HG03432 (cell line): ENCODE measurements around the gene PATJ.

ENCODE experiments used
- ATAC-seq: cut with Tn5 transposase; IDR thresholded peaks from one replicate; pipeline ENCODE4 v1.9.1; 2021; ENCODE audit warnings: mild to moderate bottlenecking, moderate library complexity; ENCODE audit not compliant: unreplicated experiment

The PATJ gene

GRCh38 chr1:61980561-61980960, 238.3 kb downstream of the PATJ start:
- ATAC-seq, result no peak

DNA sequence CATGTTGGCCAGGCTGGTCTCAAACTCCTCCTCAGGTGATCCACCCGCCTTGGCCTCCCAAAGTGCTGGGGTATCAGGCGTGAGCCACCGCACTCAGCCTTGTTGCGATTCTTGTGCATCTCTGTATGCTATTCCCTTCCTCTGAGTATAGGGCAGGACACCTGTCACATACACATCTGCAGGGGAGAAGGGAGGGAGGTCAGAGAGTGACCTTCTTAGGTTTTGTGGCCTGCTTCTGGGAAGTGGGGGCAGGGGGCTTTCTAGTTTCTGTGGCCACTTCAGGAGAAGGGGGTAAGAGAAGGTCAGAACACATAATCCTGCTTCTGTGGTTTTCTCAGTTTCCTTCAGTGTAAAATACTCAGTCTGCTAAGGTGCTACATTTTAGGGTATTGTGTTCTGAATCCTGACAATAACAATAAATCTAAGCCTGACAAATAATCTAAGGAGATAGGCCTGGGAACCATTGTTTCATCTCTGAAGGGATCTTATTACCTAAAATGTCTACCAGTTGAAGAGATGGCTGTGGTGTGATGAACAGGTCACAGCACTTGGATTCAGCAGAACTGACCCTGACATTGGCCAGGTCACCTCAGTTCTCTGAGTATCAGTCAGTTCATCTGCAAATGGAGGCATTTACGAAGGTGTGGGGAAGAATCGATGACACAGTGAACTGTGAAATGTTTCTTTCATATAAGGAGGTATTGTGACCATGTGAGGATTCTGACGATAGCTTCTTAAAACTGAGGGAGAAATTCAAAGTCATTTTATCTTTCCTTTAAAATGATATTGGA, 239.8 kb downstream of the PATJ start:
- ATAC-seq, result no peak

DNA sequence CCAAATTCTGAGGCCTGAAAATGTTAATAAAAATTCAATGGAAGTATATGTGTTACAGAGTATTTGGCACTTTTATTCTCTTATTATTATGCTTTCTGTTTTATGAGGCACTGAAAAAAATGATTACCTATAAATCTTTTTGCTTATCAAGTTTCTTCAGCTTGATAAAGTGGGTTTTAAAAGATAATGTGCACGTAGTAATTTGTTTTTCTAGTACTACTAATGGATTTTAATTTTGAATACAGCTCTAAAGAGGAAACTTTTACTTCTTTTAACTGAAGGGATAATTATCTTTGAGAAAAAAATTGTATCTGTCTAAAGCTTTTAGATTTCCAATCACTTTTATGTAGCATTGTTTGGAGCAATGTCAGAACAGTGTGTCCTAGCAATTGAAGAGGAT, 241.0 kb downstream of the PATJ start:
- ATAC-seq, result no peak

GRCh38 chr1:61992257-61992656, 250.0 kb downstream of the PATJ start:
- no peak for ATAC-seq

GRCh38 chr1:61993331-61993961, 251.2 kb downstream of the PATJ start:
- no peak for ATAC-seq

DNA sequence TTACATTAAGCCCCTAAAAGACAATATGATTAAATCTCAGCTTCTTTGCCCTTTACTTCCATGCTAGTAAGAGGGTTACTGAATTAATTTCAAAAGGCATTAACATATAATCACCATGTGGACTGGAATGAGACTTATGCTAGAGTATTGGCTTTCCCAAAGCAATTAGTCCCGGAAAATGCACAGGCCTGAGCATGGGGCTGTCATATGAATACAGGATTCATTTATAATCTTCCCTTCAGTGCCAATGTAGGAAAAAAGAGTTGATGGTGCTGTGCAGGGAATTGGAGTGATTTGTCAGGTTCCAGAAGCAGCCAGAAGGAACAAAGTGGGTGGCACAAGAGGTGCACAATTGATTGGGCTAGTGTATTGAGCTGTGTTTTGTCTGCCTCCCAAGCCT, 253.4 kb downstream of the PATJ start:
- ATAC-seq, result no peak

DNA sequence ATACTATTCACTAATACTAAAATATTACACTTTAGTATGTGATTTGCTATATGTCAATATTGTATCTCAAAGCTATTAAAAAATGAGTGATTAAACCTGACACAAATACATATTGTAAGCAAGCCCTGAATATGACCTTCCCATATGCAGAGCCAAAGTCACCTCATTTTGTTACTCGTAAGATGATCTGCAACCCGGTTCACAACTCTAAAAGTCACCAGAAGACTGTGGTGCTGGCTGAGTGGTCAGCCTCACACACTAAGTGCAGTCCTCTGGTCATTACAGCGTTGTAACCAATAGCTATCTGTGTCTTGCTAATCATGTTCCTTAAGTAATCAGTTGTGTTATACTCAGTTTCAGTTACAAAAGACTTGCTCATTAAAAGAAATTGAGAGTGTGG, 254.8 kb downstream of the PATJ start:
- no peak for ATAC-seq

GRCh38 chr1:62003777-62004176, 261.5 kb downstream of the PATJ start:
- no peak for ATAC-seq

DNA sequence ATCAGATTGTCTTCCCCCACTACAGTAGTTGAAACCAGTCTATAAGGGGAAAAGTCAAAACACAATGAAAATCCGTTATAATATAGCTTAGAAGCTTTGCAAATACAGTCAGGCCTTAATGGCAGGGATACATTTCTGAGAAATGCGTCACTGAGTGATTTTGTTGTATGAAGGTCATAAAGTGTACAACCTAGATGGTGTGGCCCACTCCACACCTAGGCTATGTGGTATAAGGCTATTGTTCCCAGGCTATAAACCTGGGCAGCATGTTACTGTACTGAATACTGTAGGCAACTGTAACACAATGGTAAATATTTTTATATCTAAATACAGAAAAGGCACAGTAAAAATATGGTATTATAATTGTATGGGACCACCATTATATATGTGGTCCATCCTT, 264.4 kb downstream of the PATJ start:
- no peak for ATAC-seq

- no peak for ATAC-seq
Observed at GRCh38 chr1:62011006-62011405, 268.7 kb downstream of the PATJ start.

DNA sequence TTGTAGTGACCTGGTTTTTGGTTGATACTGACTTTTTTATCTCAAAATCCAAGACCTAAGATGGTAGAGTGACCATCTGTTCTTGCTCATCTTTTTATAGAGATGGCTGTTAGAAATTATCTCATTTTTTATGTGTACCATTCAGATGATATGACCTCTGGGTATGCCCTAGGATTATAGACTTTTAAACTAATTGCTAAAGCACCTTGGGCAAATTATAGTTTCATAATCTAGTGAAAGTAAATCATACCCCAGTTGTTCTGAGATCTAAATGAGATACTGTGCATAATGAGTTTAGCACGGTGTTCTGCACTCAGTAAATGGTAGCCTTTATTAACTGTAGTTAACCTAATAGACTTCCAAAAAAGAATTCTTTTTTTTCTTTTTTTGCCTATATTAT, 269.8 kb downstream of the PATJ start:
- no peak for ATAC-seq

DNA sequence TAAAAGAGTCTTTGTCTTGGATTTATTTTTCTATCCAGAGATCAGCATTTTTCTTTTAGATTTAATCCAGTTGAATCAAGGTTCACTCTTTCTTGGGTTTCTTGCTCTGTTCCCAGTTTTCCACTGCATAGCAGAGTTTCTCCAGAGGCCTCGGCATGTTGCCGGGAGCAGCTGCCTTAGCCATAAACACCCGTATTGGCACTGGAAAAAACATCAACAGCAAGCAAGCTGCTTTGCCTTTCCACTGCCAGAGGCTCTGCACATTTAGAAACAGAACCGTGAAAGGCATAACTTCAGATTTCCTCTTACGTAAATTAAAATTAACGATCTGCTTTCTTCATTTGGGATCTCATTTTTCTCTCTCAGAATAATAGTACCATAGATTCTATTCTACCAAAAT, 270.6 kb downstream of the PATJ start:
- no peak for ATAC-seq

- ATAC-seq, result no peak
Observed at GRCh38 chr1:62013264-62013663, 271.0 kb downstream of the PATJ start.

- ATAC-seq, result no peak
Observed at GRCh38 chr1:62022382-62022983, 280.2 kb downstream of the PATJ start.

DNA sequence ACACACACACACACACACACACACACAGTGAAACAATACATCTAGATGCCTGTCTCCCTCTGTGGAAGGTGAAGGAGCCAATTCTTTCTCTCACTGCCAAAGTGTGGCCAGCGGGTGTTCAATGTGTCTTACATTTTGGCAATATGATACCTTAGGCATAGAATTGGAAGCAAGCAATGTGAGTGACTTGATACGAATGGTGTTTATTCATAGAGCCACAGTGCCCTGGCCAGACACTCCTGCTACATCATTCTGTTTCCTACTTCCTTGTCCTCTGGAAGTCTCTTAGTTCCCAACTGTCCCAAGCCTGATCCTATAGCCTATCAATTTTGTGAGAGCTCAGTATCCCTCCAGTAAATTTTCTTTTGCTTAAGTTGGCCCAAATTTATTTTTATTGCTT, 282.4 kb downstream of the PATJ start:
- ATAC-seq, result no peak

- ATAC-seq, result no peak
Observed at GRCh38 chr1:62025154-62025553, 282.9 kb downstream of the PATJ start.

DNA sequence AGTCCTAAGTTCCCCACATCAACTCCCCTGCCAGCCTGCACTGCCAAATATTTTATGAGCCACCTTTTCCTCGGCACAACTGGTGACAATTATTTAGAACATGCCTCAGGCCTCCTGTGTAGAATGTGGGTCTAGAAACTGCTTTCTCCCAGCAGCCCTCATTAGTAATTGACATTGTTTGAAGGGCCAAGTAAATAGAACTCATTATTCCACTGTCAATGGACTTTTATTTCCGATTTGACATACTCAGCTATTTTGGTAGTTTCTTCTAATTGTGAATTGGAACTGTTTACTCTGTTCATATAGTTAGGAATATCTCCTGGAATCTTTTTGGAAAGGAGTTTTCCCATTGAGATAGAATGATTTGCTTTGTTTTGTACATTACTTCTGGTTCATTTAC, 283.6 kb downstream of the PATJ start:
- ATAC-seq, result no peak

DNA sequence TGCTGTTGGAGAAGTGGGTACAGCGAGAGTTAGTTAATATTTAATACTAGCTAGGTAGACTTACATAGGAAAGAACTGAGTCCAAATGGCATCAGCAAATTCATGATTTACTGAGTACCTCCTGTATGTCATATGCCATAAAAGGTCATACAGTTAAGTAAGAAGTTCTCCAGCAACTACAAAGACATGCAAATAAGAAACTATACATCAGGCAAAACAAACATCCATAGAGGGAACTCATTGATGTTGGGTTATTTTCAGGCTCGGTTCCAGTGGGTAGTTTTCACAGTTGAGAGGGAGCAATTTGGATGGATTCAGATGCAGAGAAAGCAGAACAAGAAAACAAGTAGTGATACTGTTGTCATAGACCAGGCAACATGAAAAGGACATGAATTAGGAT, 287.4 kb downstream of the PATJ start:
- ATAC-seq, result no peak

- no peak for ATAC-seq
Observed at GRCh38 chr1:62034790-62035189, 292.5 kb downstream of the PATJ start.

- no peak for ATAC-seq
Observed at GRCh38 chr1:62037274-62037673, 295.0 kb downstream of the PATJ start.

- no peak for ATAC-seq
Observed at GRCh38 chr1:62038594-62039284, 296.5 kb downstream of the PATJ start.

DNA sequence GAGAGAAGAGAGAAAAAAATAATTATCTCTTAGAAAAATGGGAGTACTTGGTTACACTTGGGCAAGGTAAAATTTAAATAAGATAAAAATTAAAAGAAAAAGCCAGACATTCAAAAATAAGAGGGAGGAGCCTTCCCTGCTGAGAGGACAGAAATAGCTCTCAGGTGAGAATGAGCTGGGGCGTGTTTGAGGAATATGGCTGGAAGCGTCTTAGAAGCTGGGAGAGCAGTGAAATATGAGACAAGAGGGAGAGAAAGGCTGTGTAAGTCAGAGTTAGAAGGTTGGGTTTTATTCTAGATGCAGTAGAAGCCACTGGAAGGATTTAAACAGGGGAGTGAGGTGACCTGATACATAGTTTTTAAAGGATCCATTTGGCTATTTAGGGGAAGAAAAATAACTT, 298.2 kb downstream of the PATJ start:
- no peak for ATAC-seq
